HG03469 (cell line): ENCODE measurements around the gene UTP18.
"Not testable (repeated sequence)": the region's sequence is repeated elsewhere in the genome, so short reads cannot be mapped to it uniquely, and the experiment has no call there.

Experiments
- ATAC-seq: cut with Tn5 transposase; IDR thresholded peaks from one replicate; pipeline ENCODE4 v1.9.1; 2021; ENCODE audit warnings: mild to moderate bottlenecking, moderate library complexity, moderate number of reproducible peaks; ENCODE audit not compliant: unreplicated experiment

UTP18 gene

GRCh38 chr17:51260237-51261023 lies at the start of gene UTP18:
TSS of gene UTP18 (plus strand) at chr17:51260546. CDS start at chr17:51260585, 39 bp downstream.
- ATAC-seq, result peak; percentile 44

GRCh38 chr17:51214920-51215319 lies 45.4 kb upstream of the UTP18 start:
- no peak for ATAC-seq

GRCh38 chr17:51217946-51218345 lies 42.4 kb upstream of the UTP18 start:
- ATAC-seq, result no peak

GRCh38 chr17:51221322-51221721 lies 39.0 kb upstream of the UTP18 start:
- no peak for ATAC-seq

GRCh38 chr17:51224402-51225262 lies 35.7 kb upstream of the UTP18 start:
- ATAC-seq, result no peak

GRCh38 chr17:51225523-51225922 lies 34.8 kb upstream of the UTP18 start:
- ATAC-seq, result not testable (repeated sequence)

GRCh38 chr17:51228161-51228560 lies 32.2 kb upstream of the UTP18 start:
- ATAC-seq, result no peak

- no peak for ATAC-seq
Measured at GRCh38 chr17:51229889-51230288, 30.5 kb upstream of the UTP18 start.

GRCh38 chr17:51230306-51230705 lies 30.0 kb upstream of the UTP18 start:
- no peak for ATAC-seq

- ATAC-seq, result no peak
Measured at GRCh38 chr17:51231999-51232398, 28.3 kb upstream of the UTP18 start.

GRCh38 chr17:51234162-51234561 lies 26.2 kb upstream of the UTP18 start:
- no peak for ATAC-seq

- peak; percentile 84 for ATAC-seq
Measured at GRCh38 chr17:51238255-51238887, 22.0 kb upstream of the UTP18 start.

GRCh38 chr17:51240275-51240674 lies 20.1 kb upstream of the UTP18 start:
- ATAC-seq, result no peak

- no peak for ATAC-seq
Measured at GRCh38 chr17:51244041-51244440, 16.3 kb upstream of the UTP18 start.

GRCh38 chr17:51245535-51245934 lies 14.8 kb upstream of the UTP18 start:
- ATAC-seq, result no peak

GRCh38 chr17:51250314-51250840 lies 10.0 kb upstream of the UTP18 start:
- ATAC-seq, result no peak

GRCh38 chr17:51251010-51251409 lies 9.3 kb upstream of the UTP18 start:
- ATAC-seq, result no peak

- no peak for ATAC-seq
Measured at GRCh38 chr17:51255673-51256072, 4.7 kb upstream of the UTP18 start.

- ATAC-seq, result no peak
Measured at GRCh38 chr17:51256101-51256500, 4.2 kb upstream of the UTP18 start.

- ATAC-seq, result no peak
Measured at GRCh38 chr17:51257150-51258081, 2.9 kb upstream of the UTP18 start.
